ENCODE results near the gene GNAQ.

GNAQ gene

GRCh38 chr9:78031893-78032729 is 500 bp upstream of the GNAQ start:
- peak; percentile 86 for DNase-seq (ENCODE audit: low spot score)

GRCh38 chr9:78030553-78031443 is 813 bp downstream of the GNAQ start:
- DNase-seq (ENCODE audit: low spot score): peak; percentile 44

GRCh38 chr9:78030296-78030552 is 1.4 kb downstream of the GNAQ start:
- DNase-seq (ENCODE audit: low spot score): peak; percentile 29

- DNase-seq (ENCODE audit: low spot score): peak; percentile 47
Observed at GRCh38 chr9:78029551-78030295, 1.9 kb downstream of the GNAQ start.

GRCh38 chr9:78028926-78029325 is 2.7 kb downstream of the GNAQ start:
- no peak for DNase-seq (ENCODE audit: low spot score)

GRCh38 chr9:78026947-78027346 is 4.7 kb downstream of the GNAQ start:
- DNase-seq (ENCODE audit: low spot score): no peak

GRCh38 chr9:78026416-78026815 is 5.2 kb downstream of the GNAQ start:
- DNase-seq (ENCODE audit: low spot score): no peak

GRCh38 chr9:78025186-78025585 is 6.4 kb downstream of the GNAQ start:
- no peak for DNase-seq (ENCODE audit: low spot score)

GRCh38 chr9:78023003-78023741 is 8.4 kb downstream of the GNAQ start:
- no peak for DNase-seq (ENCODE audit: low spot score)

GRCh38 chr9:78021697-78022096 is 9.9 kb downstream of the GNAQ start:
- DNase-seq (ENCODE audit: low spot score): no peak

- no peak for DNase-seq (ENCODE audit: low spot score)
Observed at GRCh38 chr9:78017190-78017693, 14.4 kb downstream of the GNAQ start.

GRCh38 chr9:78015241-78015640 is 16.4 kb downstream of the GNAQ start:
- no peak for DNase-seq (ENCODE audit: low spot score)

- no peak for DNase-seq (ENCODE audit: low spot score)
Observed at GRCh38 chr9:78014776-78015175, 16.8 kb downstream of the GNAQ start.

GRCh38 chr9:78013934-78014333 is 17.7 kb downstream of the GNAQ start:
- DNase-seq (ENCODE audit: low spot score): no peak

GRCh38 chr9:78011049-78011448 is 20.6 kb downstream of the GNAQ start:
- no peak for DNase-seq (ENCODE audit: low spot score)

GRCh38 chr9:78010445-78010844 is 21.2 kb downstream of the GNAQ start:
- no peak for DNase-seq (ENCODE audit: low spot score)

GRCh38 chr9:78009186-78009585 is 22.4 kb downstream of the GNAQ start:
- DNase-seq (ENCODE audit: low spot score): no peak

GRCh38 chr9:78006734-78007133 is 24.9 kb downstream of the GNAQ start:
- no peak for DNase-seq (ENCODE audit: low spot score)

GRCh38 chr9:78005231-78006002 is 26.2 kb downstream of the GNAQ start:
- no peak for DNase-seq (ENCODE audit: low spot score)

GRCh38 chr9:78004478-78005229 is 27.0 kb downstream of the GNAQ start:
- DNase-seq (ENCODE audit: low spot score): no peak

All from activated CD4-positive, alpha-beta T cell treated with anti-CD3 and anti-CD28 coated beads, Interleukin-2, Interleukin-4, amounts not matched to agents 100 ng/mL and 50 ng/mL, durations not matched to agents 16 hours and 8 hours (primary cell).